Uterus (tissue), 2 donors: Measurements from ENCODE around the gene ZC3HAV1.

Experiments
- POLR2A ChIP-seq, 2 donors: fragments of 450-650 bp; IDR thresholded peaks; one replicate each; pipeline ENCODE4 v1.6.1; 2016; ENCODE audit warnings: antibody characterized with exemption in 2 of 2, mild to moderate bottlenecking in 1 of 2, moderate library complexity in 1 of 2
- TF ChIP-seq, protein P1 (sequence below), 4 experiments: fragments of 200-600 bp in 2 of 4; fragments of 450-650 bp in 2 of 4; sonication (generic) in 2 of 4; IDR thresholded peaks; one replicate each; pipeline ENCODE4 v1.5.1; 2016 to 2019; ENCODE audit warnings: antibody characterized with exemption in 4 of 4, mild to moderate bottlenecking in 2 of 4, moderate library complexity in 1 of 4

DNA sequence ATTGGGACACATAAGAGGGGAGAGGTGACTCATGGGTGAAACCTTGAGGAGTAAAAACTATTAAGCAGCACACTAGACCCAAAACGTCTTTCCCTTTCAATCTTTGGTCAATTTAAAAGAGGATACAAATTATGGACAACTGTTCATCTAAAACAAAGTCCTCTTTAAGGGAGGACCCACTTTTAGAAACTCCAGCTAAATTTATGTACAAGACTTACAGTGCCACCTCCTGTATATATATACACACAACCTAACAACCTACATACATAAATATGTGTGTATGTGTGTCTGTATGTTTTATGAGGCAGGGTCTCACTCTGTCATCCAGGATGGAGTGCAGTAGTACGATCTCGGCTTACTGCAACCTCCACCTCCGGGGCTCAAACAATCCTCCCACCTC is 18.1 kb upstream of the ZC3HAV1 start:
- TF ChIP-seq, protein P1, sequence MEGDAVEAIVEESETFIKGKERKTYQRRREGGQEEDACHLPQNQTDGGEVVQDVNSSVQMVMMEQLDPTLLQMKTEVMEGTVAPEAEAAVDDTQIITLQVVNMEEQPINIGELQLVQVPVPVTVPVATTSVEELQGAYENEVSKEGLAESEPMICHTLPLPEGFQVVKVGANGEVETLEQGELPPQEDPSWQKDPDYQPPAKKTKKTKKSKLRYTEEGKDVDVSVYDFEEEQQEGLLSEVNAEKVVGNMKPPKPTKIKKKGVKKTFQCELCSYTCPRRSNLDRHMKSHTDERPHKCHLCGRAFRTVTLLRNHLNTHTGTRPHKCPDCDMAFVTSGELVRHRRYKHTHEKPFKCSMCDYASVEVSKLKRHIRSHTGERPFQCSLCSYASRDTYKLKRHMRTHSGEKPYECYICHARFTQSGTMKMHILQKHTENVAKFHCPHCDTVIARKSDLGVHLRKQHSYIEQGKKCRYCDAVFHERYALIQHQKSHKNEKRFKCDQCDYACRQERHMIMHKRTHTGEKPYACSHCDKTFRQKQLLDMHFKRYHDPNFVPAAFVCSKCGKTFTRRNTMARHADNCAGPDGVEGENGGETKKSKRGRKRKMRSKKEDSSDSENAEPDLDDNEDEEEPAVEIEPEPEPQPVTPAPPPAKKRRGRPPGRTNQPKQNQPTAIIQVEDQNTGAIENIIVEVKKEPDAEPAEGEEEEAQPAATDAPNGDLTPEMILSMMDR (IDR thresholded peaks at IDR 0.05): no peak
- no peak for TF ChIP-seq POLR2A (IDR thresholded peaks at IDR 0.05)
